CD4-positive, alpha-beta T cell treated with Interleukin-10 for 1 hour (primary cell): ENCODE data around the gene HLCS.

Source experiments
- DNase-seq: peaks from one replicate; pipeline ENCODE4 v3.0.0-alpha.2; 2020

The HLCS gene

DNA sequence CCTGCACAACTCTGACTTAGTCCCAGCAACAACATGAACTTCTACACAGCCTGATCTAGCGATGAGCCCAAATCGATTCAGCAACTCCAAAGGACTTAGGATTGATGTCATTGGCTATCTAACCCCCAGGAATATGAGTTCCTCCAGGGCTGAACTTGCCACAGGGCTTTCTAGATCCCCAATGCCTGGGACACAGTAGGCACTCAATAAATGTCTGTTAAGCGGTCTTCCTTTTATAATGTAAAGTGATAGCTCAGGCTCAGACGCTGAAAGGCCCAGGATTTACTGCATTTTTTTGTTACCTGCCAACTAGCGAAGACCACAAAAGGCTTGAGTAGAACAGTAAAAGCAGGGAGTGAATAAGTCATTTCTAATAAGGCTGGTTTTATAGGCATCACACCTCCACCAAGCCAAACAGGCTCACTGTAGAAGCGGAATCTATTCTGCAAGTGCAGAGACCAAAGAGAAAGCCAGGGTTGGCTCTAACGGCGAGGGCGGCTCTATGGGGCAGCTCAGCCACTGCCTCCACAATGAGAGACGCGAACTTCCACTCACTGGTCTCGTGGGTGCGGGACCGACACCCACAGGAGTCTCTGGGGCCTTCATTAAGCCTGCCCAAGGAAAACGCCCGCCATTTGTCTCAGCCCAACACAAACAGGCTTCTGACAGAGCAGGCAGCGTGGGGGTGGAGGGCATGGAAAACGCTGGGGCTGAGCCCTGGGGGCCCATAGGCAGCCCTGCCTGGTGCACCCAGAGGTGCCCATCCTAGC lies 52.0 kb downstream of the HLCS start:
- DNase-seq = no peak

DNA sequence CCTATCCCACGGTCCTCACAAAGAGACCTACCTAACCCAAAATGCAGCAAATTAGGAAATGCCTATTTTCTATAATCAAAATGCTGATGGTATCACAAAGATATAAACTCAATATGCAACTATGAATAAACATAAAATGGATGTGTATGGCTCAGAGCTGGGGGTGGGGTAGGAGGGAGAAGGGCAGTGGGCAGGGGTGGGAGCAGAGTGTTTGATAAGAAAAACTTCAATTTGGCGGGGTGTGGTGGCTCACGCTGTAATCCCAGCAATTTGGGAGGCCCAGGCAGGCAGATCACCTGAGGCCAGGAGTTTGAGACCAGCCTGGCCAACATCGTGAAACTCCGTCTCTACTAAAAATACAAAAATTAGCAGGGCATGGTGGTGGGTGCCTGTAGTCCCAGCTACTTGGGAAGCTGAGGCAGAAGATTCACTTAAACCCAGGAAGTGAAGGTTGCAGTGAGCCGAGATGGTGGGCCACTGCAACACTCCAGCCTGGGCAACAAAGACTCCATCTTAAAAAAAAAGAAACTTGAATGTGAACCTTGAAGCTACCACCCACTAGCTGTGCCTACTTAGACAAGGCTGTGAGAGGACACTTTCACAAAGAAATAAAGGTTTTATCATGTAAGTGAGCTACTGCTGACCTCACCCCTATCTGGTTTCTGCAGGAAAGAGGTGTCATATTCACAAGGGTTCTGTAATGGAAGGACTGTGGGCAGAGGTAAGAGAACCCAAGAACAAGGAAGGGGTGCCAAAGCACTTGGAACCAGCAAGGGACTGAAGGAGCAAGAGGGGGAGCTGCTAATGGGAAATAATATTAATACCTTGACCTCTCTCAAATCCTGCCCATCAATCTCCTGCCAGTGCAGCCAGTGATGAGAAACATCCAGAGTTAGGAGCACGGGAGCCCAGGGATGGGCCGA lies 53.0 kb downstream of the HLCS start:
- DNase-seq = no peak

DNA sequence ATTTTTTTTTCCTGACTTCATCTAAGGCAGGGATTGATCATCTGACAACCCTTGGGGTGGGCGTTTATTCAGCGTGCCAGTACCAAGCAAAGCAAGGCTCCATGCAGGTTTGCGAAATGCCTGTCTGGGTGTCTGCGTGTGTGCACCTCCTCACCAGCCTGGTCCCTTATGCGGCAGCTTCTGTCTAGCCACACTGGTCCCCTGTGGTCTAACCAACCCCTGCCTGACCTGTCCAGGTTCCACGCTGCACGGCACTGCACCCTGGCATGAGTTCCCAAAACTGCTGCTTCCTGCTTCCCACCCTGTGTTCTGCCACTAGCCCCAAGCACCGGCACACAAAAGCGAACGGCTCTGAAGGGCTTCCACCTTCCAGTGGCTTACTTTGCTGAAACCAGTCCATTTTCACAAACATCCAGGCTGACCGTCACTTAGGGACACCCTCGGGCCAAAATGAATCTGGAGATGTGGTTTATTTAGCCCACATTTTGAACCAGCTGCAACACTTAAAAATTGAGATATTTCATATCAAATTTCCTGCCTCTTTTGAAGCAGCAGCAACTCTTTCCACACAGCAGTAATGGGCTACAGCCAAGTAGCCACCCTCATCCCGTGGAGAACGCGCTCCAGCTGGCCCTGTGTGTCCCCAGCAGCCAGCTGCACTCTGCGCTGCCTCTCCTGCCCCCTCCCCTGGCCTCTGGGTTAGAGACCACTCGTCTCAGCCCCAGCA lies 55.7 kb downstream of the HLCS start:
- DNase-seq = no peak

DNA sequence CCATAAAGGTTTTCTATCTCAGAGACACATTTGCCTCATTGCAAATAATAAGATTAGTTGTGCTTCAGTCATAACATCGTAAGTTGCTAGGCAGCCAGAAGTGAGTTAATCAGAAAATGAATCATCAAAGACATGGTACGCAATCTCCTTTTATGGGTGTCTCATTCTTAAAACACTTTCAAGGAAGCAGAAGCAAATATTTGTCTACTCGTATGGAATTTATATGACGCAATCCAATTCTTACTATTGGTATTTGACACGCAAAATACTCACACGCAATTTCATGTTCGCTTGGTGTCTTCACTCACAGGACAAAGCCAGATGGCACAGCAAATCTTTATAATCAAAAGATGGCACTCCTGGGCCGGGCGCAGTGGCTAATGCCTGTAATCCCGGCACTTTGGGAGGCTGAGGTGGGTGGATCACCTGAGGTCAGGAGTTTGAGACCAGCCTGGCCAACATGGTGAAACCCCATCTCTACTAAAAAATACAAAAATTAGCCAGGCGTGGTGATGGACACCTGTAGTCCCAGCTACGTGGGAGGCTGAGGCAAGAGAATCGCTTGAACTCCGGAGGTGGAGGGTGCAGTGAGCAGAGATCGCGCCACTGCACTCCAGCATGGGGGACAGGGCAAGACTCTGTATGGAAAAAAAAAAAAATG lies 56.4 kb downstream of the HLCS start:
- no peak for DNase-seq

DNA sequence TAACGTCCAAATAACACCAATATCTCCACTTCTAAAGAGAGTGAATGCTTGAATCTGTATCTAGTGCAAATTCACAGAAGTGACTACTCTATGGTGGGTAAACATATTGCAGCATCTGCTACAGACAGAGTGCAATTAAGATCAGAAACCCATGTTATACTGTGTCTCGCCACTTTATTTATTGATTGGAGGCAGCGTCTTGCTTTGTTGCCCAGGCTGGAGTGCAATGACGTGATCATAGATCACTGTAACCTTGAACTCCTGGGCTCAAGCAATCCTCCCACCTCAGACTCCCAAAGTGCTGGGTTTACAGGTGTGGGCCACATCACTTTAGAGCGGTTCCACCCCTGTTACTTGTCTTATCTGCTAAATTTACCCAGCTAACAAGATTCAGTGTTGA lies 57.0 kb downstream of the HLCS start:
- no peak for DNase-seq

DNA sequence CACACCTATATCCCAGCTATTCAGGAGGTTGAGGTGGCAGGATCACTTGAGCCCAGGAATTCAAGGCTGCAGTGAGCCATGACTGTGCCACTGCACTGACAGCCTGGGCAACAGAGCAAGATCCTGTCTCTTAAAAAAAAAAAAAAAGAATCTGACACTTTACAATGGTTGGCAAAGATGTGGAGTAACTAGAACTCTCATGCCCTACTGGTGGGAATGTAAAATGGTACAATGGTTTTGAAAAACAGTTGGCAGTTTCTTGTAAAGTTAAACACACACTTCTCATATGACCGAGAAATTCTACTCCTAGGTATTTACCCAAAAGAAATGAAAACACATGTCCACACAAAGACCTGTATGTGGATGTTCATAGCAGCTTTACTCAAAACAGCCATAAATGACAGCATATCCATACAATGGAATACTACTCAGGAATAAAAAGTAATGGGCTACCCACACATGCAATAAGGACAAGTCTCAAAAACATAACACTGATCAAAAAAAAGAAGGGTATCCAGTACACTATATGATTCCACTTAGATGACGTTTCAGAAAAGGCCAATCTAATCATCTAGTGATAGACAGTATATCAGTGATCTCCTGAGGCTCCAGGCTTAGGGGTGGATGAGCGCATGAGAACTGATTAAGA lies 58.1 kb downstream of the HLCS start:
- DNase-seq = no peak

DNA sequence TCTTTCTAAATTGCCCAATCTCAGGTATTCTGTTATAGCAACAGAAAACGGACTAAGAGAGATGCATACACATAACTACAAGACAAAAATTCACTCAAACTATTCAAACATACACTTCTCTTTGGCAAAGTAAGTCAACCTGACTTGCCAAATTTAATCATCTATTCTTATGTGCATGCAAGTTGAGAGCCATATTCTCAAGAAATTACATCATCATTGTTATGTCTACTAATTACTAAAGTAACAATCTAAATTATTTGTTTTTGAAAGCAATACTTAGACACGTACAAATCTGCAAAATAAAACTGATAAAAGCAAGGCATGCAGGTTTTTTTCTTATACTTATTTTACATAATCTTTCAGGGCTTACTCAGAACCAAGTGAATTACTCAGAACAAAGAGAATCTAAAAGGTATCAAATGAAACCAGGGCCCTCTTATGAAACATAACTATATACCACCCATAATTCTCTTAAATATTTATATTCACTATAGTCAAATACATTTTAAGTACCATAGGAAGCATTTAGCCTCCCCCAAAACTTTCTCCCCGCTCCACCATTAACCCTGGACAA lies 62.3 kb downstream of the HLCS start:
- DNase-seq = no peak

DNA sequence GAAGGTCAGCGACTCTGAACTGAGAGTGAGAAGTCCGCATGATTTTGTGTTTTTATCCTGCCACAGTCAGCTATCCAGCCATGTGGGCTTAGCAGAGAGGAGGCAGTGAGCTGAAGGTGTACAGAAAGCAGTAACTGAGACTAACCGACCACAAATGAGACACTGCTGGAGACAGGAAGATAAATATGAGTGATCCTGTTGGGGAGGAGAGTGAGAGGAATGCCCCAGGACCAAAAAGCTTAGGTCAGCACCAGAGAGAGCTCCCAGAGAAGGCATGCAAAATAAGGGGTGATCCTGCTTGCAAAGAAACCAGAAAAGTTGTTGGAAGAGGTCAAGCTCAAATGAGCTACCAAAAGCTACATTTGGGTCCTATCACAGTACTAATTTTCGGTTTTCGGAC lies 63.7 kb downstream of the HLCS start:
- DNase-seq = no peak

DNA sequence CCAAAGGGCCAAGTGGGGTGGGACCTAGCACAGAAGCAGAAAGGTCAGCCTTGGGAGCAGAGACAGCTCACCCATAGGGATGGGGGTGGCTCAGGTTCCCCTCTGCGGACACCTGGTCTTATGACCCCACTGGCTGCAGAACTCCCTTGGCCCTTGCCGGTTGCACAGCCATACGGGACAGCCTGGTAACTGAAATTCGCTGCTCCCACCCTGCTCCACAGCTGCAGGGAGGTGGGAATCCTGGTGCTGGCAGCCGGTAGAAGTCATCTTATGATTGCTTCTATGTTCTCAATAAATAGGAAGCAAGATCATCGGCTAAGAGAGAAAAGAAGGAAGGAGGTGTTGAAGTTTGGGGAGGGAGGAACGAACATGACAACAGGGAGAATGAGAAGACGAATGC lies 64.1 kb downstream of the HLCS start:
- DNase-seq = no peak

DNA sequence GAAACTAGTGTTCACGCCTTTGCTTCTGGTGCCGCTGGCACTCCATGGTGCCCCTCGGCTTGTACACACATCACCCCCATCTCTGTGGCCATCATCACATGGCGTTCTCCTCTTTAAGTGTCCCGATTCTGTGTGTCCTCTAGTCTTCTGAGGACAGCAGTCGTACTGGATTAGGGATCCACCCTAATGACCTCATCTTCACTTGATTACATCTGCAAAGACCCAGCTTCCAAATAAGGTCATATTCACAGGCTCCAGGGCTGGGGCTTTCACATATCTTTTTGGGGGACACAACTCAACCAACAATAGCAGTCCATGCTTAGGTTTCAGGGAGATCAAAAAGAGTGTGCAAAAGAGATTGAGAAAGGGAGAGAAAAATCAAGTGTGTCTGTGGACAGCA lies 64.9 kb downstream of the HLCS start:
- no peak for DNase-seq

DNA sequence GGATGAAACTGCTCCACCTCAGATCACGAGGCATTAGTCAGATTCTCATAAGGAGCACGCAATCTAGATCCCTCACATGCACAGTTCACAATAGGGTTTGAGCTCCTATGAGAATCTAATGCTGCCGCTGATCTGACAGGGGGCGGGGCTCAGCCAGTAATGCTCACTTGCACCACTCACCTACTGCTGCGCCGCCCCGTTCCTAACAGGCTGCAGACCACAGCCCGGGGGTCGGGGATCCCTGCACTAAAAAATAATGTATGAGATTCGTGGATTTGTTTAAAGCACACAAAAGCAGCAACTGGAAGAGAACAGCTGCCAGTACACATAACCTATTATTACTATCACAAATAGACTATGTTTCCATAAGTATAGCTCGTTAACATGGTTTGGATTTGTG lies 72.9 kb downstream of the HLCS start:
- no peak for DNase-seq

DNA sequence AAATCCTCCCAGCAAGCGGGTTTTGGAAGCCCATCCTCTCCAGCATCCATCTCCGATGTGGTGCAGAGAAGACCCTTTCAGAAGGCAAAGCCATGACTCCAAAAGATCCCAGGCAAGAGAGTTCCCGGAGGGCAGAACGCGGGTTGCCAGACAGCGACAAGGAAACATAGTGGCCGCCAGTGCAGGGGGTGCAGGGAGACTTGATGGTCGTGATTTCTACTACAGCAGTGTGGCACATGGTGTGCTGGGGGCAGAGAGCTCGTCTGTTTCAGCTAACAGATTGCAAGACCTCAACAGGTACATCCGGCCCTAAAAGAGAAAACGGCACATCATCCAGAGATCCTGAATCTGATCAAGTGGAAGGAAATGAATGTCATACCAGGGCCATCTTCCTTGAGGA lies 74.3 kb downstream of the HLCS start:
- DNase-seq = no peak

DNA sequence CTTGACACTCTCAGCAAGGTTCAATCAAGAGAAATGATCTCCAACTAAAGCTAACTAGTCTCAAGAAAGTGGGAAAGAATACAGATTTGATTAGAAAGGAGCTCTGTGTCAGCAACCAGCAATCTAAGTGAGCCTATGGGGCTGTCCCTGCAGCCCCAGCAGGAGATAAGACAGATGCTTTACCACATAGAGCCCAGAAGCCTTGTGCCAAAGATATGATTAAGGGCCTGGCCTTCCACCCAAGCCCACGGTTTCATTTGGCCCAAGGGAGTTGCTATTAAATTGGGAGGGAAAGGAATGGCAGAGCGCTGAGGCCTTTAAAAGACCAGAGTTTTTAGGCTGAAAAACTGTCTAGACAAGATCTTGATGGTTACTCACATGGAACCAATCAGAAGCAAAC lies 74.8 kb downstream of the HLCS start:
- no peak for DNase-seq

DNA sequence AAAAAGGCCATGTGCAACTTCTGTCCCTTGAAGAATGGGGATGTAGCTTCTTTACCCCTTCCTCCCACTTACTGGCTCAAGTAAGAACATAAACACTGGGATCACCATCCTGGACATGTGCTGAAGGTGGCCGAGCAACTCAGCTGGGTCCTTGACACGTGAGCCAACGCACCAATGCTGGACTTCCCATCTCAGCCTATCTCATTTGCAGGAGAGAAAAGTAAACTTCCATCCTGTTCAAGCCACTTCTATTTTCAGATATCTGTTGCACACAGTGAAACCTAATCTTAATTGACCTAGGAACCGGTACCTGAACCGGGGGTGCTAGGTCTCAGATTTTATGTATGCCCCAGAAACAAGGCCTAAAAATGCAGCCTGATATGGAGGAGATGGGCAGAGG lies 75.3 kb downstream of the HLCS start:
- DNase-seq = no peak

DNA sequence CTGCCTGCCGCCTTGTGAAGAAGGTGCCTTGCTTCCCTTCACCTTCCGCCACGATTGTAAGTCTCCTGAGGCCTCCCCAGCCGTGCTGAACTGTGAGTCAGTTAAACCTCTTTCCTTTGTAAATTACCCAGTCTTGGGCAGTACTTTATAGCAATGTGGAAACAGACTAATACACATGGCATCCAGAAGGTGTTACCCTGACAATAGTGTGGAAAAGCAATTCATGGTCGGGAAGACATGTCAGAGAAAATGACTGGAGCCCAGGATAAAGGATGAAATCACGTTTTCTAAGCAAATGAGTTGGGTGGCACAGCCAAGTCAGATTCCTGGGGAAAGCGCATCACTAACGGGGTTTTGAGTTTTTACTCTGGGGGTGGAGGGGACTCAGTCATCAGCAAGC lies 76.4 kb downstream of the HLCS start:
- DNase-seq = no peak

DNA sequence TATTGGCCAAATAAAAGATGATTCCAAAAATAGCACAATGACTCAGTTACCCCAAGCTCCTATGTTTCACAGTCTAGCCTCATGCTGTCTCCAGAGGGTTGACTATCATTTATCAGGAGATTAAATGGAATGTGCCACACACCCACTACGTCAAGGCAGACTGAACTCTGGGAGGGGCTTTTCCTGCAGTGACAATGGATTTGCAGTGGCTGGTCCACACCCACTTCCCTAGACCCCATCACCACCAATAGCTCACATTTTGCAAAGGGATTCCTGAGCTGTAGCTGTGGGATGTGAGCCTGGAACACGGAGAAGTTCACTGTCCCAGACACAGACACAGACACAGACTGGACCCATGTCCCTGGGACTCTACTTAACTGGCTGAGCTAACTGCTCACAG lies 77.1 kb downstream of the HLCS start:
- DNase-seq = no peak

DNA sequence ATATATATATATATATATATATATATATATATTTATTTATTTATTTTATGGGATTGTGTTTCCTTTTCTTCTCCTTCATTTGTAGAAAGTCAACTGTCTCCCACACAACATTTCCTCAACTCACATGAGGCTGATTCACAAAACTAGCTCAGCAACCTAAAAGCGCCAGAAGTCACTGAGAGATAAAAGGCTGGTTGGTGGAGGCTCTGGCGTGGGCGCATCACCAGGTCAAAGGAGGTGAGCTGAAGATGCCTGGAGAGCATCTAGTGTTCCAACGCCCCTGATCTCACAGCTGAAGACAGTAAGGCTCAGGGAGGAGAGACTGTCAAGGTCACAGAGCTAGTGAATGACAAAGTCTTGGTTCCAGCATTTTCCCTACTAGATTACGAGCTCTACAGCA lies 78.0 kb downstream of the HLCS start:
- no peak for DNase-seq

DNA sequence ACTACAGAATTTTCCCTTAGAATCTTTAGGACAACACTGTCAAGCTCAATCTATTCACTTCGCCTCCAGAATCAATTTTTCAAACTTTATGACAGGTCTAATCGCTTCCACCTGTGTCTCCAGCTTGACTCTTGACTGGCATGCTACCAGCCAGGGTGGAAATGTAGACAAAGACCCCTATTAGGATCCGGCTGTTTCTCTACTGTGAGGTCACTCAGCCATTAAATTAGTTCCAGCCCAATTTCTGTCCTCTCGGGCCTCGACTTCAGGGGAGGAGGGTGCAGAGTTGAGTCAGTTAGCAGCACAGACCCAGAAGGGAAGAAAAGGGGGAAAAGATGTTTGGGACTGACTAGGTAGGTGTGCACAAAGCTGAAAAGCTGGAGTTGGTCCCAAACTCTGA lies 78.5 kb downstream of the HLCS start:
- DNase-seq = no peak

DNA sequence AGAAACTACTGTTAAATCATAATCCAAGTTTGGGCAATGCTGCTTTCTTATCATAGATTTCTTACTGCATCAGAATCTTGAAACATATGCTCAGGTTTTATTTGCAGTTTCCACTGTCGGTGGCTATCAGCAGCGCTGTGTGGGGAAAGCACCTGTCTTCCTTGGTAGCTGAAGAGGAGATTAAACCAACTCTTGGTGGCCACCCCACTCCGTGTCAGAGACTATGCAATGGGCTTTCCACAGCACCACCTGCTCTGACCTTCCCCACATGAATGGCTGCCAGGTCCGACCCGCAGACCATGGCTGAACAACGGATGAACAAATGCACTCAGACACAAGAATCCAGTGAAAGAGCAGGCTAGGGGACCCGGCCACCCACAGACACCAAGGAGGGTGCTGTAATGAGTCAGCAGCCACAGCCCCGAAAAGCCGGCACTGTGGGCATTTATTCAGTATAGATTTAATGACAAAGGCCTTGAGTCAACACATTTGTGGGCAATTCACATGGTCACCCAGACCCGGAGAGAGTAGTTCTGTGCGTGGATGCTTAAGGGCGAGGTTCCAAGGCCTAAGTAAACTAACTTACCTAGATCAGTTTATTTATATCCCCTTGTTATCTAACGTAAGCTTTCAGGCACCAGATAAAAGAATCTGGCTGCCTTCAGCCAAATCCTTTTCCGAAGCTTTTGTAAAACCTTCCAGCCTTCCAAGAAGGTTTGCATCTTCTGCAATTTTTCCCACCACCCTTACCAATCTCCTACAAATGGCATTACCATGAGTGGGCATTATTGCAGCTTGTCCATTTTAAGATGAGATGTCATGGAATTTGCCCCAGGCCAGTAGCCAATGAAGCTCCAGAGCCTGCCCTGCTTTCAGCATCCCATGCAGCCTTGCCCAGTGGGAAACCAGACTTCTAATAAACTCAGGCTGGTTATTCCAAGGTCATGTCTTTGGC lies 82.7 kb downstream of the HLCS start:
- DNase-seq = no peak

DNA sequence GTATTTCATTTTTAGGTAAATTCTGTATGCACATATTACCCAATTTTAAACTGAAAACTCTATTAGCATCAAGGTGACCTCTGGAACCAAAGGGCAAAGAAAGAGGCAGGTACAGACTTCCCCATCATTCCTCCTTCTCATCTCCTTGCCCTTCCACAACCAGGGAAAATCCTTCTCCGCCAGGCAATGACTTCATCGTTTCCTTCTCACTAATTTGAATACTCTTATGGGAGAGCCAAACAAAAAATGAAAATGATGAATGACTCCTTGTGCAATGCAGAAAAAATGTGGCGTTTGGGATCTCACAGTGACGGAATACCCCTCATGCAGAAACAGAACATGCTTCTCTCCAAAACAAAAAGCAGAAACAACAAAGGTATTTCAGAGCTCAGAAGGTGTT lies 83.7 kb downstream of the HLCS start:
- no peak for DNase-seq

DNA sequence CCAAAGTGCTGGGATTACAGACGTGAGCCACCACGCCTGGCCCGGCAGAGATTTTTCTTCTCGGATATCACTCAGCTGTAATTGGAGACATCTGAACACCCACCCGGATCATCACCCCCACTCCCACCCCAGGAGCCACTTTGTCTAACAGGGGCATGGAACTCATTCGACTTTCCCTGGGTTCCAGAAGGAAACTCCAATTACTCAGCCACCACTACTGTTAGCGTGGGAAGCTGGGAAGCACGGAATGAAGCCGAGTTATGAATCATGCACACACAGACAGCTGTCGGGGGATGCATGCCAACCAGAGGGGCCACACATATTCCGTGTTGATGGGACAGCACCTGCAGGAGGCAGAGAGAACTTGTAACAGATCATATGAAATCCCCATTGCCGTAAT lies 85.2 kb downstream of the HLCS start:
- DNase-seq = no peak
